Measurements from ENCODE around the gene AGFG1.

AGFG1 gene

DNA sequence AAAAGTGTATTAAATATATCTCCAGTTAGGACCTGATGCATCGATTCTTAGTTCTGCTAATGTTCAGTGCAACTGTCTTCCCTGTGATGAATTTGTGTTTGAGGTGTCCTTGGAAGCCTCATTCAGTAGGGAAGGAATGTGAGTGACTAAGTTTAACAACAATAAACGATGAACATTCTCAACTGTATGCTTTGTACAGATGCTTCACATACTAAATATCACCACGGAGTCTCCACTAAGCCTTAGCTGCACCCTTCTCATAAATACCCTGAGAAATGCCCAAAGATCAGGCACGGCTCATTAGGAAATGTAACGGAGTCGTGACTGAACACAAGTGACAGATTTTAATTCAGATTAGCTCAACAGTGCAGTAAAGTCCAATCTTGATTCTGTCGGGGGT lies 24.4 kb upstream of the AGFG1 start:
- TF ChIP-seq, protein P1, sequence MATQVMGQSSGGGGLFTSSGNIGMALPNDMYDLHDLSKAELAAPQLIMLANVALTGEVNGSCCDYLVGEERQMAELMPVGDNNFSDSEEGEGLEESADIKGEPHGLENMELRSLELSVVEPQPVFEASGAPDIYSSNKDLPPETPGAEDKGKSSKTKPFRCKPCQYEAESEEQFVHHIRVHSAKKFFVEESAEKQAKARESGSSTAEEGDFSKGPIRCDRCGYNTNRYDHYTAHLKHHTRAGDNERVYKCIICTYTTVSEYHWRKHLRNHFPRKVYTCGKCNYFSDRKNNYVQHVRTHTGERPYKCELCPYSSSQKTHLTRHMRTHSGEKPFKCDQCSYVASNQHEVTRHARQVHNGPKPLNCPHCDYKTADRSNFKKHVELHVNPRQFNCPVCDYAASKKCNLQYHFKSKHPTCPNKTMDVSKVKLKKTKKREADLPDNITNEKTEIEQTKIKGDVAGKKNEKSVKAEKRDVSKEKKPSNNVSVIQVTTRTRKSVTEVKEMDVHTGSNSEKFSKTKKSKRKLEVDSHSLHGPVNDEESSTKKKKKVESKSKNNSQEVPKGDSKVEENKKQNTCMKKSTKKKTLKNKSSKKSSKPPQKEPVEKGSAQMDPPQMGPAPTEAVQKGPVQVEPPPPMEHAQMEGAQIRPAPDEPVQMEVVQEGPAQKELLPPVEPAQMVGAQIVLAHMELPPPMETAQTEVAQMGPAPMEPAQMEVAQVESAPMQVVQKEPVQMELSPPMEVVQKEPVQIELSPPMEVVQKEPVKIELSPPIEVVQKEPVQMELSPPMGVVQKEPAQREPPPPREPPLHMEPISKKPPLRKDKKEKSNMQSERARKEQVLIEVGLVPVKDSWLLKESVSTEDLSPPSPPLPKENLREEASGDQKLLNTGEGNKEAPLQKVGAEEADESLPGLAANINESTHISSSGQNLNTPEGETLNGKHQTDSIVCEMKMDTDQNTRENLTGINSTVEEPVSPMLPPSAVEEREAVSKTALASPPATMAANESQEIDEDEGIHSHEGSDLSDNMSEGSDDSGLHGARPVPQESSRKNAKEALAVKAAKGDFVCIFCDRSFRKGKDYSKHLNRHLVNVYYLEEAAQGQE (IDR thresholded peaks at IDR 0.05; ENCODE audit: insufficient read depth in 1 of 2, low read depth in 2 of 2, low read length in 2 of 2): no peak
- TF ChIP-seq SIN3A (IDR thresholded peaks at IDR 0.05; ENCODE audit: borderline replicate concordance, insufficient read depth, low read length) (no peak), TAF1 (IDR thresholded peaks at IDR 0.05; ENCODE audit: borderline replicate concordance, insufficient read depth, low read length) (no peak), POLR2AphosphoS5 (IDR thresholded peaks at IDR 0.05; ENCODE audit: low read depth, low read length) (no peak), FOXP2 (optimal IDR thresholded peaks at IDR 0.05; ENCODE audit: borderline replicate concordance, extremely low read depth, extremely low read length, insufficient read depth) (no peak)

DNA sequence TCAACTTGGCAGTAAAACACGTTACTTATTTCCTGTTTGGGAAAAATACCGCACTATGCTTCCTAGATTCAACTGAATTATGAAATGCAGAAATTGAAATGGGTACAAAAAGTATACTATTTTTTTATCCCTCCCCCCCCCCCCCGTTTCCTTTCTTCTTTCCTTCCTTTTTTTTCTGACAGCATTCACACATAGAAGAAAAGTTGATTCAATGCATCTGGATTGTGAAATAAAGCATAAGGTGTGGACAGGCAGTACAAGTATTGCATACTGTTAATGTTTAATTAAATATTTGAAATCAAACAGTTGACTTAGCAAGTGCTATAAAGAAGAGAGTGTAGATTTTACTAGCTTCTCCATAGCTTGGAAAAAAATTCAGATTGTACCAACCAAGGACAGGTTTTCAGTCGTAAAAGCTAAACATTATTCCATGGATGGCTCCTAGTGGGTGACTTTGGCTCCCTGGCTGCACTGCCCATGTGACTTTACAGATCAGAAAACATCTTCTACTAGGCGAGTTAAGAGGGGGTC lies 21.6 kb upstream of the AGFG1 start:
- TF ChIP-seq SIN3A (IDR thresholded peaks at IDR 0.05; ENCODE audit: borderline replicate concordance, insufficient read depth, low read length) (no peak), POLR2AphosphoS5 (IDR thresholded peaks at IDR 0.05; ENCODE audit: low read depth, low read length) (no peak), FOXP2 (optimal IDR thresholded peaks at IDR 0.05; ENCODE audit: borderline replicate concordance, extremely low read depth, extremely low read length, insufficient read depth) (no peak), TAF1 (IDR thresholded peaks at IDR 0.05; ENCODE audit: borderline replicate concordance, insufficient read depth, low read length) (no peak)
- TF ChIP-seq, protein P1 (IDR thresholded peaks at IDR 0.05; ENCODE audit: insufficient read depth in 1 of 2, low read depth in 2 of 2, low read length in 2 of 2): no peak

DNA sequence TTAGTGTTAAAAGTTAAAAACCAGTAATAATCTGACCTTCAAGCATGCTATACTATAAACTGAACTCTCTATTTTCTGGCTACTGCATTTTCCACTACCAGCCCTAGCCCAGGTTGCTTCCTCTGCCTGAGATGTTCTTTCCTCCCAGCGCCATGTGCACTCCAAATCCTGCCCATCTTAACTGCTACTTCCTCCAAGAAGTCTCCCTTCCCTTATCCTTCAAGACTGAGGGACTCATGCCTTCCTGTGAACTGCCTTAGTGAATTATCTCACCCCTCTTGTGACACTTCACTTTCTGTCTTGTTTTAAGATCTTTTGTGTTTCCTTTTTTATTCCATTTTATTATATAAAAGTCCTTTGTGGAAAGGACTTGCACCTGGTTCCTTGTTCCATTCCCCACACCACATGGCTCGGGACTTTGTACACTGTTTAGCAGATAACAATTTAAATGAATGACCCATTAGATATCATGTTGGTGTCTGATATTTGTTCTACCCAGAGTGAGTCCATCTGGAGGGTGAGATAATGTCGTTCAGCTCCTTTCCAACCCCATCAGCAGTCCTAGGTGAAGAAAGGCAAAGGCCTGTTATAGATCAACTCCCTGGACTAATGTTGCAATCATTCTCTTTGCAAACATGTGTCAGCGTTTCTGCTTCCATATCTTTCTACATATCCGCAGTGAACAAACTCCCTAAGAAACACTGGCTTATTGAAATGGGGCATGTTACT lies 20.9 kb upstream of the AGFG1 start:
- TF ChIP-seq, protein P1 (IDR thresholded peaks at IDR 0.05; ENCODE audit: insufficient read depth in 1 of 2, low read depth in 2 of 2, low read length in 2 of 2): no peak

DNA sequence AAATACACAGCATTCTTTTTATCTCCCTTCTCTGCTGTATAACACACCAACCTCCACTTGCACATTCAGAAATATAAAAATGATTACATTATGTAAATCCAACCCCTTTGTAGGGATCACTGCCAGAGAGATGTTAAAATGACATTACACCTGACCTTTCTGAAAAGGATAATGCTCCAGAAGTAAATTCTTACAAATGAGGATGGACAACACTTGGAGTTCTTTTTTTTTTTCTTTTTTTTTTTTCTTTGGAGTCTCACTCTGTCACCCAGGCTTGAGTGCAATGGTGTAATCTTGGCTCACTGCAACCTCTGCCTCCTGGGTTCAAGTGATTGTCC lies 20.3 kb upstream of the AGFG1 start:
- TF ChIP-seq SIN3A (IDR thresholded peaks at IDR 0.05; ENCODE audit: borderline replicate concordance, insufficient read depth, low read length) (no peak), TAF1 (IDR thresholded peaks at IDR 0.05; ENCODE audit: borderline replicate concordance, insufficient read depth, low read length) (no peak), FOXP2 (optimal IDR thresholded peaks at IDR 0.05; ENCODE audit: borderline replicate concordance, extremely low read depth, extremely low read length, insufficient read depth) (no peak), POLR2AphosphoS5 (IDR thresholded peaks at IDR 0.05; ENCODE audit: low read depth, low read length) (no peak)
- TF ChIP-seq, protein P1 (IDR thresholded peaks at IDR 0.05; ENCODE audit: insufficient read depth in 1 of 2, low read depth in 2 of 2, low read length in 2 of 2): no peak

DNA sequence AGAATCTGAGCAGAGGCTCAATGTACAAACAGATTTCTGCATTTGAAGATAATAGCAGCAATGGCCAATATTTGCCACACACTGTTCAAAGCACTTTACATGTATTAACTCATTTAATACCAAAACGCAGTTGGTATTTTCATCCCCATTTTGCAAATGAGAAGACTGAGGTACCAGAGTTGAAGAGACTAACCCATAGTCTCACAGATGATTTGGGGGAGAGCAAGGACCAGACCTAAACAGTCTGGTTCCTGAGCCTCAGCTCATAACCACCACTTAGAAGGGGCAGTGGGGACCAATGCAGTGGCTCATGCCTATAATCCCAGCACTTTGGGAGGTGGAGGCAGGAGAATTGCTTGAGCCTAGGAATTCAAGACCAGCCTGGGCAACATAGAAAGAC lies 18.1 kb upstream of the AGFG1 start:
- TF ChIP-seq, protein P1 (IDR thresholded peaks at IDR 0.05; ENCODE audit: insufficient read depth in 1 of 2, low read depth in 2 of 2, low read length in 2 of 2): no peak
- TF ChIP-seq TAF1 (IDR thresholded peaks at IDR 0.05; ENCODE audit: borderline replicate concordance, insufficient read depth, low read length) (no peak), FOXP2 (optimal IDR thresholded peaks at IDR 0.05; ENCODE audit: borderline replicate concordance, extremely low read depth, extremely low read length, insufficient read depth) (no peak), POLR2AphosphoS5 (IDR thresholded peaks at IDR 0.05; ENCODE audit: low read depth, low read length) (no peak), SIN3A (IDR thresholded peaks at IDR 0.05; ENCODE audit: borderline replicate concordance, insufficient read depth, low read length) (no peak)
